ENCODE data around the gene OAF.

Gene OAF

GRCh38 chr11:120191058-120191457, 19.8 kb upstream of the OAF start:
- no peak for TF ChIP-seq CTCF (IDR thresholded peaks at IDR 0.05; ENCODE audit: low read depth, low read length)
- DNase-seq (ENCODE audit: extremely low read depth, low read depth) = no peak

GRCh38 chr11:120192831-120193625, 17.8 kb upstream of the OAF start:
- no peak for TF ChIP-seq CTCF (IDR thresholded peaks at IDR 0.05; ENCODE audit: low read depth, low read length)
- DNase-seq (ENCODE audit: extremely low read depth, low read depth) = no peak

GRCh38 chr11:120194166-120194565, 16.7 kb upstream of the OAF start:
- no peak for TF ChIP-seq CTCF (IDR thresholded peaks at IDR 0.05; ENCODE audit: low read depth, low read length)

GRCh38 chr11:120195601-120196320, 15.1 kb upstream of the OAF start:
- DNase-seq (ENCODE audit: extremely low read depth, low read depth) = no peak
- no peak for TF ChIP-seq CTCF (IDR thresholded peaks at IDR 0.05; ENCODE audit: low read depth, low read length)

More at GRCh38 chr11:120194166-120194565, 16.7 kb upstream of the OAF start:
- DNase-seq (ENCODE audit: extremely low read depth, low read depth) = no peak

- DNase-seq (ENCODE audit: extremely low read depth, low read depth) = no peak
- TF ChIP-seq CTCF (IDR thresholded peaks at IDR 0.05; ENCODE audit: low read depth, low read length) = no peak
Observed at GRCh38 chr11:120196826-120197225, 14.0 kb upstream of the OAF start.

GRCh38 chr11:120197251-120197891, 13.5 kb upstream of the OAF start:
- no peak for TF ChIP-seq CTCF (IDR thresholded peaks at IDR 0.05; ENCODE audit: low read depth, low read length)
- DNase-seq (ENCODE audit: extremely low read depth, low read depth) = no peak

- no peak for TF ChIP-seq CTCF (IDR thresholded peaks at IDR 0.05; ENCODE audit: low read depth, low read length)
- DNase-seq (ENCODE audit: extremely low read depth, low read depth) = no peak
Observed at GRCh38 chr11:120197977-120198376, 12.9 kb upstream of the OAF start.
